SK-N-SH treated with all-trans-retinoic acid at 6 μM for 48 hours (cell line): ENCODE results near the gene IL3RA.
A peak's percentile ranks its signal among the peaks of the same experiment; 100 is the strongest.

Source experiments
- ATAC-seq: fragments of 200-7000 bp; cut with Tn5 transposase; 3 replicates; pipeline ENCODE4 v1.9.1; 2020; ENCODE audit warnings: mild to moderate bottlenecking, moderate library complexity
- ARNTL ChIP-seq: fragments of 450-650 bp; formaldehyde crosslinking; IDR thresholded peaks from 2 replicates; pipeline ENCODE4 v1.5.0; 2020; ENCODE audit warnings: low read depth, mild to moderate bottlenecking, moderate library complexity, borderline replicate concordance
- BACH2 ChIP-seq: fragments of 250-450 bp; sonication (Bioruptor Pico); IDR thresholded peaks from 2 replicates; pipeline ENCODE4 v1.9.0; 2021; ENCODE audit warnings: mild to moderate bottlenecking, borderline replicate concordance
- ISL1 ChIP-seq: fragments of 250-450 bp; sonication (Bioruptor Pico); IDR thresholded peaks from 2 replicates; pipeline ENCODE4 v2.1.2; 2022; ENCODE audit warnings: mild to moderate bottlenecking, moderate library complexity
- OSR1 ChIP-seq: fragments of 250-450 bp; sonication (Bioruptor Pico); IDR thresholded peaks from 2 replicates; pipeline ENCODE4 v1.8.0; 2022; ENCODE audit warnings: moderate library complexity, mild to moderate bottlenecking, inconsistent platforms
- PPARA ChIP-seq: fragments of 250-450 bp; sonication (Bioruptor Pico); IDR thresholded peaks from 2 replicates; pipeline ENCODE4 v1.5.0; 2020; ENCODE audit warnings: mild to moderate bottlenecking, borderline replicate concordance
- RARB ChIP-seq: fragments of 250-450 bp; sonication (Bioruptor Pico); IDR thresholded peaks from 2 replicates; pipeline ENCODE4 v1.8.0; 2021; ENCODE audit warnings: mild to moderate bottlenecking, moderate library complexity
- SNAI2 ChIP-seq: fragments of 250-450 bp; sonication (Bioruptor Pico); IDR thresholded peaks from 2 replicates; pipeline ENCODE4 v1.5.0; 2020; ENCODE audit warnings: mild to moderate bottlenecking, moderate library complexity
- TCF4 ChIP-seq: fragments of 250-450 bp; sonication (Bioruptor Pico); IDR thresholded peaks from 2 replicates; pipeline ENCODE4 v1.8.0; 2021; ENCODE audit warnings: mild to moderate bottlenecking, moderate library complexity, borderline replicate concordance
- TOX ChIP-seq: fragments of 250-450 bp; sonication (Bioruptor Pico); IDR thresholded peaks from 2 replicates; pipeline ENCODE4 v1.8.0; 2021; ENCODE audit warnings: mild to moderate bottlenecking, moderate library complexity, borderline replicate concordance
- ZC3H10 ChIP-seq: fragments of 250-450 bp; sonication (Bioruptor Pico); IDR thresholded peaks from 2 replicates; pipeline ENCODE4 v1.5.1; 2021; ENCODE audit warnings: mild to moderate bottlenecking, moderate library complexity
- ZFP3 ChIP-seq: fragments of 250-450 bp; sonication (Bioruptor Pico); IDR thresholded peaks from 2 replicates; pipeline ENCODE4 v1.5.0; 2020; ENCODE audit warnings: mild to moderate bottlenecking, moderate library complexity
- ZFP30 ChIP-seq: fragments of 450-650 bp; formaldehyde crosslinking; IDR thresholded peaks from 2 replicates; pipeline ENCODE4 v1.5.0; 2022; ENCODE audit warnings: mild to moderate bottlenecking, moderate library complexity
- ZNF565 ChIP-seq: fragments of 450-650 bp; formaldehyde crosslinking; conservative IDR thresholded peaks from 2 replicates; pipeline ENCODE4 v1.5.0; 2020; ENCODE audit warnings: low read depth, mild to moderate bottlenecking, moderate library complexity
- ZNF70 ChIP-seq: fragments of 450-650 bp; formaldehyde crosslinking; IDR thresholded peaks from 2 replicates; pipeline ENCODE4 v1.5.0; 2020; ENCODE audit warnings: mild to moderate bottlenecking, moderate library complexity
- ZNF8 ChIP-seq: fragments of 450-650 bp; formaldehyde crosslinking; IDR thresholded peaks from 2 replicates; pipeline ENCODE4 v1.5.0; 2020; ENCODE audit warnings: mild to moderate bottlenecking, moderate library complexity
- TF ChIP-seq, protein P1 (sequence below): fragments of 250-450 bp; sonication (Bioruptor Pico); IDR thresholded peaks from 2 replicates; pipeline ENCODE4 v1.5.1; 2021; ENCODE audit warnings: mild to moderate bottlenecking, moderate library complexity
- TF ChIP-seq, protein P2 (sequence below): fragments of 250-450 bp; sonication (Bioruptor Pico); IDR thresholded peaks from 2 replicates; pipeline ENCODE4 v1.8.0; 2020; ENCODE audit warnings: mild to moderate bottlenecking, moderate library complexity, borderline replicate concordance
- TF ChIP-seq, protein P3 (sequence below): fragments of 250-450 bp; sonication (Bioruptor Pico); IDR thresholded peaks from 2 replicates; pipeline ENCODE4 v1.8.0; 2021; ENCODE audit warnings: low read depth, mild to moderate bottlenecking, moderate library complexity, borderline replicate concordance
- TF ChIP-seq, protein P4 (sequence below): fragments of 250-450 bp; sonication (Bioruptor Pico); IDR thresholded peaks from 2 replicates; pipeline ENCODE4 v1.5.1; 2020; ENCODE audit warnings: low read depth, mild to moderate bottlenecking, moderate library complexity
- TF ChIP-seq, protein P5 (sequence below): fragments of 250-450 bp; sonication (Bioruptor Pico); IDR thresholded peaks from 2 replicates; pipeline ENCODE4 v1.5.0; 2020; ENCODE audit warnings: mild to moderate bottlenecking, moderate library complexity

The IL3RA gene

DNA sequence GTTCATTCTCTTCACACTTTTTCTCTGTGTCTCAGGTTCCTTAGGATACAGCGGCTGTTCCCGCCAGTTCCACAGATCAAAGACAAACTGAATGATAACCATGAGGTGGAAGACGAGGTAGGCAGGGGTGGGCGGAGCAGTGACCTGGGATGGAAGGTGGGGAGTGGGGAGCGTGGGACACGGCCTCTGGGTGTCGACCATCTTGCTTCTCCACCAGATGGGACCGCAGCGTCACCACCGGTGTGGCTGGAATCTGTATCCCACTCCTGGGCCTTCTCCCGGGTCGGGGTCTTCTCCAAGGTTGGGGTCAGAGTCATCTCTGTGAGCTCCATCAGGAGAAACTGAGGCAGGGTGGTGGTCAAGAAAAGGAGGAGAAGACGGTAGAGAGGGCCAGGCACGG lies 31.2 kb upstream of the IL3RA start:
- ATAC-seq = no peak
- no peak for TF ChIP-seq ZFP3 (CRISPR knock-in tag)
- no peak for TF ChIP-seq TOX
- no peak for TF ChIP-seq ZNF8 (CRISPR knock-in tag)
- TF ChIP-seq SNAI2 (CRISPR knock-in tag) = no peak
- TF ChIP-seq, protein P1, sequence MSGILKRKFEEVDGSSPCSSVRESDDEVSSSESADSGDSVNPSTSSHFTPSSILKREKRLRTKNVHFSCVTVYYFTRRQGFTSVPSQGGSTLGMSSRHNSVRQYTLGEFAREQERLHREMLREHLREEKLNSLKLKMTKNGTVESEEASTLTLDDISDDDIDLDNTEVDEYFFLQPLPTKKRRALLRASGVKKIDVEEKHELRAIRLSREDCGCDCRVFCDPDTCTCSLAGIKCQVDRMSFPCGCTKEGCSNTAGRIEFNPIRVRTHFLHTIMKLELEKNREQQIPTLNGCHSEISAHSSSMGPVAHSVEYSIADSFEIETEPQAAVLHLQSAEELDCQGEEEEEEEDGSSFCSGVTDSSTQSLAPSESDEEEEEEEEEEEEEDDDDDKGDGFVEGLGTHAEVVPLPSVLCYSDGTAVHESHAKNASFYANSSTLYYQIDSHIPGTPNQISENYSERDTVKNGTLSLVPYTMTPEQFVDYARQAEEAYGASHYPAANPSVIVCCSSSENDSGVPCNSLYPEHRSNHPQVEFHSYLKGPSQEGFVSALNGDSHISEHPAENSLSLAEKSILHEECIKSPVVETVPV (CRISPR knock-in tag) = no peak
- no peak for TF ChIP-seq ISL1
- TF ChIP-seq PPARA (CRISPR knock-in tag) = no peak
- TF ChIP-seq, protein P2, sequence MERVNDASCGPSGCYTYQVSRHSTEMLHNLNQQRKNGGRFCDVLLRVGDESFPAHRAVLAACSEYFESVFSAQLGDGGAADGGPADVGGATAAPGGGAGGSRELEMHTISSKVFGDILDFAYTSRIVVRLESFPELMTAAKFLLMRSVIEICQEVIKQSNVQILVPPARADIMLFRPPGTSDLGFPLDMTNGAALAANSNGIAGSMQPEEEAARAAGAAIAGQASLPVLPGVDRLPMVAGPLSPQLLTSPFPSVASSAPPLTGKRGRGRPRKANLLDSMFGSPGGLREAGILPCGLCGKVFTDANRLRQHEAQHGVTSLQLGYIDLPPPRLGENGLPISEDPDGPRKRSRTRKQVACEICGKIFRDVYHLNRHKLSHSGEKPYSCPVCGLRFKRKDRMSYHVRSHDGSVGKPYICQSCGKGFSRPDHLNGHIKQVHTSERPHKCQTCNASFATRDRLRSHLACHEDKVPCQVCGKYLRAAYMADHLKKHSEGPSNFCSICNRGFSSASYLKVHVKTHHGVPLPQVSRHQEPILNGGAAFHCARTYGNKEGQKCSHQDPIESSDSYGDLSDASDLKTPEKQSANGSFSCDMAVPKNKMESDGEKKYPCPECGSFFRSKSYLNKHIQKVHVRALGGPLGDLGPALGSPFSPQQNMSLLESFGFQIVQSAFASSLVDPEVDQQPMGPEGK (CRISPR knock-in tag) = no peak
- TF ChIP-seq, protein P3, sequence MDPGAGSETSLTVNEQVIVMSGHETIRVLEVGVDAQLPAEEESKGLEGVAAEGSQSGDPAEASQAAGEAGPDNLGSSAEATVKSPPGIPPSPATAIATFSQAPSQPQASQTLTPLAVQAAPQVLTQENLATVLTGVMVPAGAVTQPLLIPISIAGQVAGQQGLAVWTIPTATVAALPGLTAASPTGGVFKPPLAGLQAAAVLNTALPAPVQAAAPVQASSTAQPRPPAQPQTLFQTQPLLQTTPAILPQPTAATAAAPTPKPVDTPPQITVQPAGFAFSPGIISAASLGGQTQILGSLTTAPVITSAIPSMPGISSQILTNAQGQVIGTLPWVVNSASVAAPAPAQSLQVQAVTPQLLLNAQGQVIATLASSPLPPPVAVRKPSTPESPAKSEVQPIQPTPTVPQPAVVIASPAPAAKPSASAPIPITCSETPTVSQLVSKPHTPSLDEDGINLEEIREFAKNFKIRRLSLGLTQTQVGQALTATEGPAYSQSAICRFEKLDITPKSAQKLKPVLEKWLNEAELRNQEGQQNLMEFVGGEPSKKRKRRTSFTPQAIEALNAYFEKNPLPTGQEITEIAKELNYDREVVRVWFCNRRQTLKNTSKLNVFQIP (CRISPR knock-in tag) = no peak
- TF ChIP-seq ZFP30 (CRISPR knock-in tag) = no peak
- TF ChIP-seq, protein P4, sequence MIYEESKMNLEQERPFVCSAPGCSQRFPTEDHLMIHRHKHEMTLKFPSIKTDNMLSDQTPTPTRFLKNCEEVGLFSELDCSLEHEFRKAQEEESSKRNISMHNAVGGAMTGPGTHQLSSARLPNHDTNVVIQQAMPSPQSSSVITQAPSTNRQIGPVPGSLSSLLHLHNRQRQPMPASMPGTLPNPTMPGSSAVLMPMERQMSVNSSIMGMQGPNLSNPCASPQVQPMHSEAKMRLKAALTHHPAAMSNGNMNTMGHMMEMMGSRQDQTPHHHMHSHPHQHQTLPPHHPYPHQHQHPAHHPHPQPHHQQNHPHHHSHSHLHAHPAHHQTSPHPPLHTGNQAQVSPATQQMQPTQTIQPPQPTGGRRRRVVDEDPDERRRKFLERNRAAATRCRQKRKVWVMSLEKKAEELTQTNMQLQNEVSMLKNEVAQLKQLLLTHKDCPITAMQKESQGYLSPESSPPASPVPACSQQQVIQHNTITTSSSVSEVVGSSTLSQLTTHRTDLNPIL (CRISPR knock-in tag) = no peak
- no peak for TF ChIP-seq OSR1 (CRISPR knock-in tag)
- TF ChIP-seq TCF4 (CRISPR knock-in tag) = no peak
- TF ChIP-seq ZC3H10 (CRISPR knock-in tag) = no peak
- TF ChIP-seq ZNF70 (CRISPR knock-in tag) = no peak
- no peak for TF ChIP-seq BACH2
- no peak for TF ChIP-seq RARB (CRISPR knock-in tag)
- TF ChIP-seq, all 23 proteins: peak for 0

DNA sequence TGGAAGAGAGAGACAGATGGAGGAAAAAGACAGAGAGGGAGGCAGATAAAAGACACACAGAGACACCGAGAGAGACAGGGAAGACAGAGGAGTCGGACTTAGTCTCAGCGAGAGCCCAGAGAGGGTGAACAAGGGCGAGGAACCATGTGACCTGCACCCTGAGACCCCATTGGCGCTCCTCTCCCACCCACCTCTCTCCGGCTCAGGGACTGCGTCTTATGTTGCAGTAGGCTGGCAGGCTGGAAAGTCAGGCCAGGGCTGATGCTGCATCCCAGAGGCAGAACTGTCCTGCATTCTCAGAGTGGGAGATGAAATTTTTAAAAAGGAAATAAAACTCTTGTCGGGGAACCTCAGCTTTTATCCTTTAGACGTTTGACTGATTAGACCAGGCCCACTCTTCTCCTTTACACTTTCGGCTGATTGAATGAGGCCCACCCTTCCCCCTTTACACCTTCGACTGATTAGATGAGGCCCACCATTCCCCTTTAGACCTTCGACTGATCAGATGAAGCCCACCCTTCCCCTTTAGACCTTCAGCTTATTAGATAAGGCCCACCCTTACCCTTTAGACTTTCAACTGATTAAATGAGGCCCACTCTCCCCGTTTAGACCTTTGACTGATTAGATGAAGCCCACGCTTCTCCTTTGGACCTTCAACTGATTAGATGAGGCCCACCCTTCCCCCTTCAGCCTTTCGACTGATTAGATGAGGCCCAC lies 29.5 kb upstream of the IL3RA start:
- TF ChIP-seq, protein P5, sequence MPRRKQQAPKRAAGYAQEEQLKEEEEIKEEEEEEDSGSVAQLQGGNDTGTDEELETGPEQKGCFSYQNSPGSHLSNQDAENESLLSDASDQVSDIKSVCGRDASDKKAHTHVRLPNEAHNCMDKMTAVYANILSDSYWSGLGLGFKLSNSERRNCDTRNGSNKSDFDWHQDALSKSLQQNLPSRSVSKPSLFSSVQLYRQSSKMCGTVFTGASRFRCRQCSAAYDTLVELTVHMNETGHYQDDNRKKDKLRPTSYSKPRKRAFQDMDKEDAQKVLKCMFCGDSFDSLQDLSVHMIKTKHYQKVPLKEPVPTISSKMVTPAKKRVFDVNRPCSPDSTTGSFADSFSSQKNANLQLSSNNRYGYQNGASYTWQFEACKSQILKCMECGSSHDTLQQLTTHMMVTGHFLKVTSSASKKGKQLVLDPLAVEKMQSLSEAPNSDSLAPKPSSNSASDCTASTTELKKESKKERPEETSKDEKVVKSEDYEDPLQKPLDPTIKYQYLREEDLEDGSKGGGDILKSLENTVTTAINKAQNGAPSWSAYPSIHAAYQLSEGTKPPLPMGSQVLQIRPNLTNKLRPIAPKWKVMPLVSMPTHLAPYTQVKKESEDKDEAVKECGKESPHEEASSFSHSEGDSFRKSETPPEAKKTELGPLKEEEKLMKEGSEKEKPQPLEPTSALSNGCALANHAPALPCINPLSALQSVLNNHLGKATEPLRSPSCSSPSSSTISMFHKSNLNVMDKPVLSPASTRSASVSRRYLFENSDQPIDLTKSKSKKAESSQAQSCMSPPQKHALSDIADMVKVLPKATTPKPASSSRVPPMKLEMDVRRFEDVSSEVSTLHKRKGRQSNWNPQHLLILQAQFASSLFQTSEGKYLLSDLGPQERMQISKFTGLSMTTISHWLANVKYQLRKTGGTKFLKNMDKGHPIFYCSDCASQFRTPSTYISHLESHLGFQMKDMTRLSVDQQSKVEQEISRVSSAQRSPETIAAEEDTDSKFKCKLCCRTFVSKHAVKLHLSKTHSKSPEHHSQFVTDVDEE (CRISPR knock-in tag) = no peak
- TF ChIP-seq TCF4 (CRISPR knock-in tag) (no peak), ZNF70 (CRISPR knock-in tag) (no peak), ZFP3 (CRISPR knock-in tag) (no peak), ZNF565 (CRISPR knock-in tag) (no peak), ZC3H10 (CRISPR knock-in tag) (no peak), SNAI2 (CRISPR knock-in tag) (no peak), ARNTL (no peak), BACH2 (no peak)
- TF ChIP-seq, protein P3 (CRISPR knock-in tag) = no peak
- TF ChIP-seq, all 23 proteins: peak for 0

More for the DNA sequence above, 29.5 kb upstream of the IL3RA start:
- ATAC-seq = peak; percentile 24; the same call in 2 of the 3 replicates
